Right ventricle myocardium superior (tissue), 1 donor: Measurements from ENCODE around the gene NTM. TPM values are rescaled to one million over a fixed set of nuclear protein-coding genes. Genes with fewer than 3 reads are reported as not detected.

Experiments
- ATAC-seq: fragments of 200-7000 bp; cut with Tn5 transposase; one replicate; pipeline ENCODE4 v1.9.1; 2020; ENCODE audit warnings: mild to moderate bottlenecking; ENCODE audit not compliant: poor library complexity
- DNase-seq: peaks from one replicate; pipeline ENCODE4 v3.0.0-alpha.2; 2020
- intact Hi-C: fragments of 100-400 bp; cut with DNase I; formaldehyde crosslinking; loops from one replicate; pipeline ENCODE4 v1.11.2; 2022
- total RNA-seq: library from RNA; stranded (reverse); fragmentation: NEBNext Ultra II Directional; extraction: Animal tissue kit (Norgen Biotek cat#: 25700); gene quantifications from one replicate; pipeline ENCODE4 v1.2.1, GENCODE V29; 2021
- donor health status: DM: no; HTN: yes; CAD: no; lungs with severe emphysema.

NTM gene
- total RNA-seq, 1 donor from 2014 or later = 1.5 TPM

DNA sequence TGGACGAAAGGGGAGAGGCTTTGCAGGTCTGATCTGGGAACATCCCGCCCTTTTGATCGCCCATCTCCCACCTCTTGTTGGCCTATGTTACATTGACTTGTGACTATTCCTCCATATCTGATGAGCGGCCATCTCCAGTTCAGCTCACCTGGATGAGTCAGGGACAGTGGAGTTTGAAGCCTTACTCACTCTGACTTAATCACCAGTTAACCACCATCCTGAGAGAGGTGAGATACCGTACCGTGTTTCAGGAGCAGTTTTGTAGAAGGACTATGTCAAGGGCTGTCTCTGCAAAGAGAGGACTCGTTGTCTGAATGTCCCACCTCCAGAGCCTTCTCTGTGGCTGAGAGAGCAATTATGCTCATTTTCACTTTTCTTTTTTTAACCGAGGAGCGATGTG is 771.7 kb downstream of the NTM start:
- intact Hi-C loops = no loop called here

DNA sequence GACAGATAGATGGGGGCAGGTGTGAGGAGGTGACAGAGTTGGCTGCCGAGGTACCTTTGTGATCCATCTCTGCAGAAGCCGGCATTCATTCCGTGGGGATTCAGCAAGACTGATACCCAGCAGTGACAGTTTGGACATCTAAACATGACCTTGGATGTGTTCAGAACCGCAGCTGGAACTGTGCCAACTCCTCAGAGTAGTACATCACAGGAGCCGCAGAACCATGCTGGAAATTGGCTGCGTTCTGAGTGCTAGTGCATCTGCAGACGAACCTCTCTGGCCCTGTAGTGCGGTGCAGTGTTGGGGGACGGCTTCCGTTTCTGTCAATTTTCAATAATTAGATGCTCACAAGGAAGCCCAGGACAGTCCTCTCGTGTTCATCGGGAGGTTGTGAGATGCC is 772.1 kb downstream of the NTM start:
- intact Hi-C loops = no loop called here
- DNase-seq (no peak), ATAC-seq (no peak)

More for the DNA sequence above, 771.7 kb downstream of the NTM start:
- no peak for ATAC-seq
- DNase-seq = no peak

DNA sequence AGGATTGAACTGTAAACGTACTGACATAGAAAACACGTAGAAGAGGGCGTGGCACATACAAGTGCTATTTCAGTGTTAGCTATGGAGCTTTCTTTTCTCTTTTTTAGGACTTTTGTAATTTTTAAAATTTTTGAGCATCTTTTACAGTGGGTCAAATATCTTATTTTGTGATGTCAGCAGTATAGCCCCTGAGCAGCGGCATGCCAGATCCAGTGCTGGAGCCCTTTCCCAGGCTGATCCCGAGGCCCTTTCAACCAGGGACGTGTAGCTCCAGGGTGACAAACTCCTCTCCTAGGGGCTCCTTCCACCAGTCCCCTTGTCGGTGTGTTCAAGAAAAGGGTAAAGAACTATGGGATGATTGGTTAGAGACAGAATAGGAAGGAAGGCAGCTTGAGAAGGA is 777.0 kb downstream of the NTM start:
- intact Hi-C loops = no loop called here
- DNase-seq = no peak
- ATAC-seq = no peak

DNA sequence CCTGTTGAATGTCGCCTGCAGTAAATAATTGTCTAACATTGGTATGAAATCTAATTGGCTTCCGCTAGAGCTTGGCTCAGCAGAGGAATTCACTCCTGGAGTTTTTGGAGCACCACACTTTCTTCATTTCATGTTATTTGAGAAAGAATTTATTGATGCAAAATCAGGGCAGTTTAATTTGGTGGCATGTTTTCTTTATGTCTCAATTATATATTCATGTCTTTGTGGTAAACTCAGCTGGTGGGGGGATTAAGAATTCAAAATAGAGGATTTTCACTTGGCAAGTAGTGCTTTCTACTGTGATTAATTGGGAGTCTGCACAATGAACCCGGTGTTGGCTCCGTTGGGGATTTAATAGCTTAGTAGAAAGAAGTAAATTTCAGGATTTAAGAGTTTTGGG is 784.4 kb downstream of the NTM start:
- no peak for ATAC-seq

DNA sequence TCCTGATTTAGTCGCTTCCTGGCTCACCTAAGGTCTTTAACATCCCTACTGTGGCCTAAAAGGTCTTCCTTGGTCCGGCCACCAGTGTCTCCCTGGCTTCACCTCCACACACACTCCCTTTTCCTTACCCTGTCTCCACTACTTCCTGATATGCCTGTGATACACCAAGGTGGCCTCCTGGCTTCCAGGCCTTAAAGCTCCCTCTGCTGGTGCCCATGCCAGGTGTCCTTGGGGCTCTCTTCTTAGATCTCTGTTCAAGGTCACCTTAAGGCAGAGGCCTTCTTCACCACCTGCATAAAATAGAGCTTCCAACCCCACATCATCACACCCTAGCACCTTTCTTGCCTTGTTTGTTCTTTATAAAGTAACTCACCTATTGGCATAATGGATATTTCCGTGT is 787.7 kb downstream of the NTM start:
- no peak for DNase-seq
- intact Hi-C loops = no loop called here
- no peak for ATAC-seq

More for the DNA sequence above, 784.4 kb downstream of the NTM start:
- intact Hi-C loops = no loop called here
- DNase-seq = no peak

DNA sequence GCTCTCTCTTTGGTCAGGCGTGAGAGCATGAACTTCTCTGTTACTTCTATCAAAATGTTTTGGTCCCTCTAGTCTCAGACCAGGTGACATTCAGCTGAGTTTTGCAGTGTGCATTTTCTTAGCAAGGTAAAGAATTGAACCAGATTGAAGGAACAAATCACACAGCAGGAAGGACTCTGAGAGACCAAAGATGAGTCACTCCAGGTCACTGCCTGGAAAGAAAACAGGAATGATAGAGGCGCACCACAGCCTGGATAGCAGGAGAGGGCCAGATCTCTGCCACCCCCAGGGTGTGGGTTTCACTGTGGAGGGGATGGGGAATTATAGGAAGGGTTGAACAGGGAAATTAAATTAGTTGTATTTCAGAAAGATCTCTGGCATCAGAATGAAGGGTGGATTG is 788.3 kb downstream of the NTM start:
- intact Hi-C loops = no loop called here
- DNase-seq (no peak), ATAC-seq (no peak)

DNA sequence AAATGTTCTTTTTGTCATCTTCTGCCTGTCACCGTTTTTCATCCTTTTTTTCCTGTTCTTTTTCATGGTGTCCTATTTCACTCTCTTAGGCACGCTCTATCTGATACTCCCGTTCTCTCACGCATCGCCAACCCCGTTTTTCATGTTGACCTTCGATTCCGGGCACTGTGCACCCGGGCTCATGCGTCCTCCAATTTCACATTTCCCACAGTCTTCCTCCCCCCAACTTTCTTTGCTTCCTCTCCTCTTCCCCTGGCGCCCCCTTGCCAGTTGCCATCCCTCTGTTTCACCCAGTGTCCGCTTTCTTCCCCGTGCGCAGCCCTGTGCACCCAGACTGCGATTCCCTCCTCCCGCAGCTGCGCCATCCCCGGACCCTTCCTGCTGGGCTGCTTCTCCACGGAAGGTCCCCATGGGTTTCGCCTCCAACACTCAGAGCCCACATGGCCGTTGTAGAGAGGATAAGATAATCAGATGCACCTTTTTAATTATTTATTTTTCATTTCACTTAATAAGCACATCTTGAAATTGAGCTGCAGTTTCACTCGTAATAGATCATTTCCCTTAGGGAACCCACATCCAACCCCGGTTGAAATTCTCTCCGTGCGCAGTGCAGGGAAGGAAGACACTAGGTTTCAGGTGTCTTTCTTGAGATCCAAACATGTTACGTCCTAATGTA is 791.1 kb downstream of the NTM start:
- intact Hi-C loops = no loop called here
- DNase-seq = no peak
- ATAC-seq = no peak

DNA sequence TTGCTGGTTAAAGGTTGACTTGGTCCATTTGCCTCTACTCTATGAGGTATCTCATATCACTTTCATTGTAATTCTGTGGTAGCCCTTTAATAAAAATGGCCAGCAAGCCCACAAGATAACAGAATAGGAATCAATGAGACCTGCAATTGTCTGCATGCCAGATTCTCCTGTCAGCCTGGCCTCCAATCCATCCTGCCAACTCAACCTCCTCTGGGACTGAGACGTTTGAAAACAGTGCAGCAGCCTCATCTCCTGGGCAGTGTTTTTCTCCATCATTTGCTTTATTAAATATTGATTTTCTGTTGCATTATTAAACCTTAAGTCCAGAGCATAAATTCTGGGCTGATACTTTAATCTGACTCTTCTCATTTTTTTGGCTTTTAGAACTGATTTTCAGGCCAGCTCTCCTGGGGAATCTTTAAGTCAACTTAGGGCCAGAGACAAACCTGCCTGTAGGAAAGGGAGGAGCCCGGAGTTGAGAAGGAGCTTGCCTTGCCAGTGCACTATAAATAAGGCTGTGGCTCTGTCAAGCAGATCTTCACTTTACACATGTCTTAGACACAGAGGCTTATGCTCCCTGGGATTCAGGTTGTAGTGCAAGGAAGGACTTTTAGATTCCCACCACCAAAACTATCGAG is 798.0 kb downstream of the NTM start:
- ATAC-seq (no peak), DNase-seq (no peak)
- intact Hi-C loops = no loop called here

DNA sequence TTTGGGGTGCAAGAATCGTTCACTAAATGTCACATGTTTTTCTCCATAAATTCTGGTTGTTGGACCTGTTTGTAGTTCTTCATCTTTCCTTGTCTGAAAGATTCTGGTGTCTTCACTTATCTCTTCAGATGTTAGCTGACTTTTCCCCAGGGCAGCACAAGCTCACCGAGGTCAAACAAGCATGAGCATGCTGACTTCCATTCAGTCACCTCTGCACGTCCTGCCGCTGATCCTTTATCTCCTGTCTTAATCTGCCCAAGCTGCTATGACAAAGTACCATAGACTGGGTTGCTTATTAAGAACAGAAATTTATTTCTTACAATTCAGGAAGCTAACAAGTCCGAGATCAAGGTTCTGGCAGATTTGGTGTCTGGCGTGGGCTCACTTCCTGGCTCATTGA is 800.6 kb downstream of the NTM start:
- ATAC-seq = no peak
- no peak for DNase-seq
- intact Hi-C loops = no loop called here

DNA sequence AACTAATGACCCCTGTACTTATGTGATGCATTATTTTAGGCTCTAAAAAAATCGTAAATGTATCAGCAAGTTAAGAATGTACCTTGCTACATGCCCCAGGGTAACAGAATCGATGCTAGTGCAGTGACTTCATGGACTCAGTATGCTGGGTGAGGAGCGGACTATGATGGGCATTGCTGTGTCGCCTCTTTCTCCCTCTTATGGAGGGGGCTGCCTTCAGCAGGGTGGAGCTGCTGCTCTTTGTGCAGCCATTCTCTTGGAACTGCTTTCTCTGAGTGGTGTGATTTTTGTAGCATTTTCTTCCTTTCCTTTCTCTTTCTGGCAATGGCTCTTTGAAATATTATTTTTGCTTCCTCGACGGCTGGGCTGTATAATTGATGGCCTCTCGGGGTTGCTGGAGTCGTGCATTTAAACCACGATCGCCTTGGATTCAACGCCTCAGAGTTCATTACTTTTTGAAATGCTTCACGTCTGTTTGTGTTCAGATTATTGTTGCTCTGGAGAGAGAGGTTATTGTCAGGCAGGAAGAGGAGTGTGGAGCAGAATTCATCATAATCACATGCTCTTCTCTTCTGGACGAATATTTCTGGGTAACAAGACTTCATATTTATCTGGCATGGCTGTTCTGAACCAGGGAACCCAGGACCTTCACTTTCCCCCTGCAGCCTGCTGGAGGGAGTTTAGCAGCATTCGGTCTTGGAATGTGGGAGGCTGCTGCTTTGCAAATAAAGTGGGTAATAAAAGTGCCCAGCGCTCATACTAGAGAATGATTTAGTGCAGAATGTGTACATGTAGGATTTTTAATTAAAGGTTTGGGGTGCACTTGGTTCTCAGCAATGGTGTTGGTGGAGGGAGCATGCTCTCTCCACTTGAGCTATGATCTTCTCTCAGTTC is 804.2 kb downstream of the NTM start:
- ATAC-seq = no peak
- intact Hi-C loops = no loop called here
- no peak for DNase-seq

DNA sequence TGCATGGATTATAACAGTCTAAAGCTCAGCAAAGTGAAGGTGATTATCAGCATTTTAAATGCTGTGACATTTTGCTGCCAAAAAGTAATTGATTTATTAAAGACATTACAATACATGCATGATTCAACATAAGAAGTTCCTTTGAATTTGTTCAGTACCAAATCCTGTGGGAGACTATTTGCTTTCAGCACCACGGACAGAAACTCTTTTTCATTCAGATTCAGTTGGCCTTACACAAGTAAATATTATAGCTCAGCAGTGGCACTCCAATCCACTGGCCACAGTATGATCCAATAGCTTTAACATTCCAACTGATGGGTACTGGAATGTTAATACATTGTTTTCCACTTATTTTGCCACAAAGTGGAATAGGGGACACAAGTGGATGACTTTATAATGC is 806.7 kb downstream of the NTM start:
- intact Hi-C loops = no loop called here
- DNase-seq = no peak
- no peak for ATAC-seq

DNA sequence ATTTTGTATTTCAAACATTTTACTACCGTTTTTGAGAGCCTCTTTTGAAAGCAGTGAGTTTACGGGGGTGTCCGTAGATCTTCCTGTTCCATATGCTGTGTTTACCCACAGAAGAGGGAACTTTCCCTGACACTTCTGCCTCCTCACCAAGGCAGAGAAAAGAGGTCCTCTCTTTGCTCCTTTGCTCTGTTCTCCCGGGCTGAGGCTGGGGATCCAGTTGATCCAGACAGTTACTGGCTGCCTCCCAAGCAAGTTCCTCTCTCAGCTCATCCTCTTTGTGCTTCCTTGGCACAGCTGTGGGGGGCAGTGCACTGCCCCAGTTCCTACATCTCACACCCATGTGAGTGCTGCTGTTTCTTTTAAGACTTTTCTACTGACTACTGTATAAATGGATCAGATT is 813.7 kb downstream of the NTM start:
- intact Hi-C loops = no loop called here
- DNase-seq (no peak), ATAC-seq (no peak)

DNA sequence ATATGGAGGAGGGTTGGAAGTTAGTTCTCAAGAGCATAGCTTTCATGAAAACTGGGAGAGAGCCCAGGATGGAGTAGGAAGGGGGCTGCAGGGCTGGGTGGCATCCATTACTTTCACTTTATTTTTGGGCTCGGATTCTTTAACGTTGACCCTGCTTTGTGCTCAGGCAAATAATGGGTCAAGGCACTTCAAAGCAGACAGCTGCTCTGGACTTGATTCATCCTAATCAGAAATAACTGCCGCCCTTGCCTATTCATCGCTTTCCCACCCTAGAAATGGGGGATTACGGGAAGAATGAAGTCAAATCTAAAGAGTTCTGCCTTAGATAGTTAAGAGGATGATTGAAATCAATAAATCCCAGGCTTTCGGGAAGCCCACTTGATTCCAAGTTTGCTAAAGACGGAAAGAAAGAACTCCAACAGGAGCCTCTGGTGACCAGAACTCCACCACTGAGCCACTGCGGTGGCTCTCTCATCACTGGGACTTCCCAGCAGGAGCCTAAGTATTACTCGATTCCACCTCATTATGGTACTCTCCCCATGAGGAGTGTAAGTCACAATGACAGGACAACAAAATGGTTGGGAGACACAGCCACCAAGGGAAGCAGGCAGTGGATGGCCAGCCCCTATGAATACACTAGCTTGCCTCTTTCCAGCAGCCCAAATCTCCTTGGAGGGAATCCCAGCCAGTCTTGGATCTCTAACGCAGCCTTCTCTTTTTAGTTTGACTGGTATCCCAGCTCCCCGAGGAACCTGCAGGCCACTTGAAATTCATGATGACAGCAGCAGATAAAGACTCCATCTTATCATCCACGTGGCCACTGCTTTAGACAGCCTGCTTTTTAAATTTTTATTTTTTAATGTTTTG is 815.5 kb downstream of the NTM start:
- intact Hi-C loops = no loop called here
- ATAC-seq = no peak
- no peak for DNase-seq

DNA sequence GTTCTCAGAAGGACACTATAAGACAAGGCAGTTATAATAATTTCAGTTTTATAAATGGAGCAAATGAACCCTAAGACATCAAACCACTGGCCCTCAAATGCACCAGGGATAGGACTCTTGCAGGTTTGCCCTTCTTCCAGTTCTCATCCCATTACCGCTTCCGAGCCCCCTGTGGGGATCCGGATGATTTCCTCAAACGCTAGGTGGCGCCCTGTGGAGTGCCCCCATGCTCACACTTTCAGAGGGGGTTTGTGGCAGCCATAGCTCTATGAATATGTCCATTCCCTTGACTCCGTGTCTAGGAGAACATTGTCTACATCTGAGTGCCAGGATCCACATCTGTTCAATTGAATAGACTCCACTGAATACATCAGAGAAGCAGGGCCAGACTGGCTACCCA is 816.3 kb downstream of the NTM start:
- ATAC-seq (no peak), DNase-seq (no peak)
- intact Hi-C loops = no loop called here

DNA sequence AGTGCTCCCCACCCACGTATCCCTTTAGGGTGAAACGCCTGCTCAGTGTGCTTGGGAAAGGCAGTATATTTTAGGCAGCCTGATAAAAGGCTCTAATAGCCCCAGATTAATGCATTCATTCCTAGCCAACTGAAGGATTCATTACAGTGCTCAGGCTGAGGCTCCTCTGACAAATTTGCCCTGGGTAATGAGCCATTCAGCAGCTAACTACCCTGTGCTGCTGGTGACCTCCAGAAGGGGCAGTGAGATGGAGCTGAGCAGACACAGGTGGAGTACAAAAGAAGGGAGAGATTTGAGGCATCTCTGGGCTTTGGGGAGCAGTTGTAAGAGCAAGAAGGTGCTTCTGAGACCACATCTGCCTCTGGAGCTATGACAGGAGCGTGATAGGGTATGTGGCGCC is 817.0 kb downstream of the NTM start:
- DNase-seq (no peak), ATAC-seq (no peak)
- intact Hi-C loops = no loop called here

DNA sequence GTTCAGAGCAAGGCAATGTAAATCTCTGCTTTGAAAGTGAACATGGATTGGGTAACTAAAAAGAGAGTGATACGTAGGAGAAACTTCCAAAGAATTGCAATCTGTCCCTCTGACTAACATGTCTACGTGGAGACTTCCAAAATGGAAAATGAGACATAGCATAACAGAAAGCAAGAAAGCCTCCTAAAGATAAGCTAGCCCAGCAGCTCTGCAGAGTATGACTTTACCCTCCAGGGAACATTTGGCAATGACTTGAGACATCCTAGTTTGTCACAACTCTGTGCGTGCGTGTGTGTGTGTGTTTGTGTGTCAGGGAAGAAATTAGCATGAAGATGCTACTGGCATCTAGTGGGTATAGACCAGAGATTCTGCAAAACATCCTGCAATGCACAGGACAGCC is 817.4 kb downstream of the NTM start:
- intact Hi-C loops = no loop called here
- DNase-seq (no peak), ATAC-seq (no peak)

DNA sequence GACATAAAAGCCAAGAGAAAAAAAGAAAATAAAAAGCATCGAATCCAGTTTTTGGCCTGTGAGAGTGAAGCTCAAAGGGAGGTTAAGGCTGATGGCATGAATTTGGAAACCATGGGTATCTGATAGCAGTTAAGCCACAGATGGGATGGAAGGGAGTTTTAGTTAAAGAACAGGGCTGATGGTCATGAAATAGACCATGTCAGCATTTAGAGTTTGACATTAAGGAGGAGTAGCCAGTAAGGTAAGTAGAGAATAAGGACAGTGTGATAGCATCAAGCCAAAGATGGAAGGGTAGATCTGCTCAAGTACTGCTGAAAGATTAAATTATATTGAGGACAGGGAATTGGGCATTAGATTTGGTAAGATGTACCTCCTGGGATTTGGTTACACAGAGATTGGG is 826.5 kb downstream of the NTM start:
- DNase-seq (no peak), ATAC-seq (no peak)
- intact Hi-C loops = no loop called here

DNA sequence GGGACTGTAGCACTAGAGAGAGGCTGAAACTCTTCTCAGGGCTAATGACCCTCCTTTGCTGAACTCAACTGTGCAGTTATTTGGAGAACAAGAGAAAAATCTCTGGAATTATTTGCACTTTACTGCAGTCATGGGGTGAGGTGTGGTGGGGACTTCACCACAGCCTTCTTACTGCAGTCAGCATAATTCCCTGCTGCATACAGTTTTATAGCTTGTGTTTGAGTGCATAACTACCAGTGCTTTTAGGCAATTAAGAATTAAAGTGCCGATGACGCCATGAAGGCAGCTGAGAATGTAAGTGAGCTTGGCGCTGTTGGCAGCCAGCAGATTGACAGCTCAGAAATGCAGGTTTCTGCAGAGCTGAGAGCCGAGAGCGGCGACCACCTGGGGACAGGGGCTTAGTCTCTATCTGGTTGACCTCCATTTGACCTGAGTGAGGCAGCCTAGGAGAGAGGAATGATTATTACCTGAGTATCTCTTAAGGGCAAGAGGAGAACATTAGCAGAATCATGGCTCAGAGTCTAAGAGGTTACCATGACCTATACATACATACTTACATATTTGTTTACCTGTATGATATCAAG is 830.0 kb downstream of the NTM start:
- DNase-seq (no peak), ATAC-seq (no peak)
- intact Hi-C loops = no loop called here

DNA sequence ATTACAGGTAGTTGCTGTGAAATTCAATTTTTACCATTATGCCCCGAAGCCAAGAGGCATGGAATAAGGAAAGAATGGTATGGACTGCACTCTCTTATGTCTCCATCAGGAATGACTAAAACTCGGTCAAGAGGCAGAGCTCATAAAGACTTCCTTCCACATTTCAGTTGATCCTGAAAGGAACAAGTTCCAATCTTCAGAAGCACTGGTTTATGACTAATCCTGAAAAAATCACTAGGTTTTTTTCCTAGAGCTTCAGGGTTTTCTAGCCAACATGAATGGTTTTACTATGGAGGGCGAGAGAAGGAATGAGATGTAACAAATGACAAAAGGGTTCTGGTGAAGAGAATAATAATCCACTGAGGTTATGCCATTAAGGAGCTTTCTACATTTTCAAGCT is 832.2 kb downstream of the NTM start:
- intact Hi-C loops = no loop called here
- DNase-seq = no peak
- ATAC-seq = no peak
